HepG2 (cell line): ENCODE measurements around the gene XPO5. TPM values are rescaled to one million over a fixed set of nuclear protein-coding genes. Genes with fewer than 3 reads are reported as not detected.

Experiments
- FIP1L1 ChIP-seq: fragments of 200-400 bp; formaldehyde crosslinking; IDR thresholded peaks from 2 replicates; pipeline ENCODE4 v1.6.1; 2018; ENCODE audit warnings: low read depth, mild to moderate bottlenecking, low read length, moderate library complexity, borderline replicate concordance; ENCODE audit not compliant: insufficient read depth
- HNF4A ChIP-seq: sonication (generic); formaldehyde crosslinking; IDR thresholded peaks from 2 replicates; pipeline ENCODE4 v1.4.0; 2020; ENCODE audit warnings: missing genetic modification reagents
- RBM39 ChIP-seq: fragments of 200-400 bp; formaldehyde crosslinking; IDR thresholded peaks from one replicate; pipeline ENCODE4 v1.6.1; 2018; ENCODE audit warnings: antibody characterized with exemption, mild to moderate bottlenecking, low read depth, low read length; ENCODE audit not compliant: poor library complexity, severe bottlenecking
- SP5 ChIP-seq: IDR thresholded peaks from 2 replicates; pipeline ENCODE4 v1.6.1; 2016; ENCODE audit warnings: low read depth, borderline replicate concordance
- ZBTB38 ChIP-seq: sonication (generic); formaldehyde crosslinking; IDR thresholded peaks from 2 replicates; pipeline ENCODE4 v1.5.1; 2020; ENCODE audit warnings: mild to moderate bottlenecking, missing genetic modification reagents
- ZNF230 ChIP-seq: sonication (generic); formaldehyde crosslinking; IDR thresholded peaks from 2 replicates; pipeline ENCODE4 v1.4.0; 2020; ENCODE audit warnings: mild to moderate bottlenecking, missing genetic modification reagents
- ZNF34 ChIP-seq: sonication (generic); formaldehyde crosslinking; IDR thresholded peaks from 2 replicates; pipeline ENCODE4 v1.4.0; 2020; ENCODE audit warnings: mild to moderate bottlenecking, missing genetic modification reagents, borderline replicate concordance
- ZNF572 ChIP-seq: sonication (generic); formaldehyde crosslinking; IDR thresholded peaks from 2 replicates; pipeline ENCODE4 v1.5.1; 2020; ENCODE audit warnings: mild to moderate bottlenecking, missing genetic modification reagents
- ZNF607 ChIP-seq: sonication (generic); formaldehyde crosslinking; IDR thresholded peaks from 2 replicates; pipeline ENCODE4 v1.5.1; 2020; ENCODE audit warnings: missing genetic modification reagents, mild to moderate bottlenecking, borderline replicate concordance
- ZNF777 ChIP-seq: sonication (generic); formaldehyde crosslinking; IDR thresholded peaks from 2 replicates; pipeline ENCODE4 v1.4.0; 2020; ENCODE audit warnings: missing genetic modification reagents
- ZNF816 ChIP-seq: sonication (generic); formaldehyde crosslinking; IDR thresholded peaks from 2 replicates; pipeline ENCODE4 v1.8.0; 2022; ENCODE audit warnings: missing genetic modification reagents, mild to moderate bottlenecking, borderline replicate concordance
- ZSCAN29 ChIP-seq: sonication (generic); formaldehyde crosslinking; conservative IDR thresholded peaks from 2 replicates; pipeline ENCODE4 v1.4.0; 2020; ENCODE audit warnings: mild to moderate bottlenecking, missing genetic modification reagents
- polyA plus RNA-seq, 8 experiments: library from polyadenylated mRNA; depleted of rRNA in 3 of 8; stranded (reverse) in 7 of 8; unstranded in 1 of 8; fragments of >200 nt; fragmentation: Illumina TruSeq in 4 of 8; extraction: Trizol in 4 of 8; gene quantifications; 2 replicates each; pipeline versions ENCODE4 v1.2.1 to v1.2.3, GENCODE V29; 2011 to 2016; ENCODE audit warnings: low read depth in 4 of 8, missing spikeins in 1 of 8, mixed read lengths in 1 of 8; ENCODE audit not compliant: insufficient read depth in 1 of 8
- total RNA-seq, 5 experiments: library from RNA; depleted of rRNA; stranded (reverse); fragments of >200 nt; fragmentation: Illumina TruSeq; extraction: Trizol; gene quantifications; 2 replicates each; pipeline ENCODE4 v1.2.3, GENCODE V29; 2016; ENCODE audit warnings: low read depth in 1 of 5
- TF ChIP-seq, protein P1 (sequence below), 2 experiments: sonication (generic) in 1 of 2; formaldehyde crosslinking in 1 of 2; IDR thresholded peaks; 2 replicates each; pipeline versions ENCODE4 v1.4.0 to v1.6.1; 2018 to 2020; ENCODE audit warnings: missing genetic modification reagents in 2 of 2, borderline replicate concordance in 1 of 2, low read depth in 1 of 2, mild to moderate bottlenecking in 1 of 2, missing biosample characterization in 1 of 2
- TF ChIP-seq, protein P2 (sequence below): sonication (generic); formaldehyde crosslinking; IDR thresholded peaks from 2 replicates; pipeline ENCODE4 v1.4.0; 2020; ENCODE audit warnings: missing genetic modification reagents
- TF ChIP-seq, protein P3 (sequence below): sonication (generic); formaldehyde crosslinking; conservative IDR thresholded peaks from 2 replicates; pipeline ENCODE4 v1.8.0; 2022; ENCODE audit warnings: mild to moderate bottlenecking, moderate library complexity, missing genetic modification reagents

The XPO5 gene
- total and polyA plus RNA-seq, 2 of the 13 experiments (the other 11 are each of a cell fraction or from before 2014, with no cell fraction given) = 52.2 to 68.0 TPM

DNA sequence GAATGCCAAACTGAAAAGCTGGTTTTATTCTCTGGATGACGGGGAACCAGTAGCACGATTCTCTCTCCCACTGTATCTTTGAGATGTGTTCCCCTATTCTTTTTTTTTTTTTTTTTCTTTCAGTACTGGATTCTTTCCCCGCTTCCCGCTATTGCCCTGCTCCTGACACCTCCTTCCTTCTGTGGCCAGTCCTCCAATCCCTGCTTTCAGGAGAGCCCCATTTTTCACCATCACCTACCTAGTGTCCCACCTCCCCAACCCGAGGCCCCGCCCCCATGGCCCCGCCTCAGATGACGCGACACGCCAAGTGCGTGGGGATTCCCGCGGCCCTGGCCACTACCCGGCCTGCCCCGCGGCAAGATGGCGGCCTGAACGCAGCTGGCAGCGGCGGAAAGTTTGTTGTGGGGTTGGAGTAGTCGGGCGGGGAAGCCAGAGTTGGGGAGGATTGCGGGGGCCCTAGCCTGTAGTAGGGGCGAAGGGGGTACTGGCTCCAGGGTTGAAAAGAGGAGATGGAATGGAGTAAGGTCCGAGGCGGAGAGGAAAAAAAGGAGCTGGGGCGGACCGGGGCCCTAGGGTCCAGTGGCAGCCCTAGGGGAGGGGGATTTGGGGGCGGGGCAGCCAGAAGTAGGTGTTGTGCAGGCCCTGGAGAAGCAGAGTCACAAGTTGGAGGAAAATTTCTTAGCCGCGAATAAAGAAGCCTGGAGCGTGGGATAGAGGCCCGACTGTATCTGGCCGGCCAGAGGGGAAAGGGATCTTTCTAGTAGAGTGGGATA is 98.4 kb downstream of the XPO5 start, which contains the start of gene TJAP1 (continued):
- TF ChIP-seq ZNF34 (CRISPR knock-in tag) (0 out of 2 replicates have a peak, but pooled peaks have one; percentile 88), ZNF607 (CRISPR knock-in tag) (peak; percentile 83), HNF4A (CRISPR knock-in tag) (no peak), SP5 (CRISPR knock-in tag) (peak; percentile 63; the same call in 1 of the 2 replicates), FIP1L1 (no peak), ZNF230 (CRISPR knock-in tag) (peak; percentile 79; the same call in 1 of the 2 replicates), ZSCAN29 (0 out of 2 replicates have a peak, but pooled peaks have one; percentile 62), ZNF816 (peak; percentile 75; the same call in 1 of the 2 replicates), RBM39 (peak; percentile 56), ZNF572 (CRISPR knock-in tag) (0 out of 2 replicates have a peak, but pooled peaks have one; percentile 30), ZBTB38 (CRISPR knock-in tag) (peak; percentile 79), ZNF777 (CRISPR knock-in tag) (no peak)
- TF ChIP-seq, protein P1, sequence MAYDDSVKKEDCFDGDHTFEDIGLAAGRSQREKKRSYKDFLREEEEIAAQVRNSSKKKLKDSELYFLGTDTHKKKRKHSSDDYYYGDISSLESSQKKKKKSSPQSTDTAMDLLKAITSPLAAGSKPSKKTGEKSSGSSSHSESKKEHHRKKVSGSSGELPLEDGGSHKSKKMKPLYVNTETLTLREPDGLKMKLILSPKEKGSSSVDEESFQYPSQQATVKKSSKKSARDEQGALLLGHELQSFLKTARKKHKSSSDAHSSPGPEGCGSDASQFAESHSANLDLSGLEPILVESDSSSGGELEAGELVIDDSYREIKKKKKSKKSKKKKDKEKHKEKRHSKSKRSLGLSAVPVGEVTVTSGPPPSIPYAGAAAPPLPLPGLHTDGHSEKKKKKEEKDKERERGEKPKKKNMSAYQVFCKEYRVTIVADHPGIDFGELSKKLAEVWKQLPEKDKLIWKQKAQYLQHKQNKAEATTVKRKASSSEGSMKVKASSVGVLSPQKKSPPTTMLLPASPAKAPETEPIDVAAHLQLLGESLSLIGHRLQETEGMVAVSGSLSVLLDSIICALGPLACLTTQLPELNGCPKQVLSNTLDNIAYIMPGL (CRISPR knock-in tag; IDR thresholded peaks at IDR 0.05; ENCODE audit: borderline replicate concordance in 1 of 2, low read depth in 1 of 2) = peak; percentile 69 to 78; a peak in 2 of 4 replicates
- TF ChIP-seq, protein P2, sequence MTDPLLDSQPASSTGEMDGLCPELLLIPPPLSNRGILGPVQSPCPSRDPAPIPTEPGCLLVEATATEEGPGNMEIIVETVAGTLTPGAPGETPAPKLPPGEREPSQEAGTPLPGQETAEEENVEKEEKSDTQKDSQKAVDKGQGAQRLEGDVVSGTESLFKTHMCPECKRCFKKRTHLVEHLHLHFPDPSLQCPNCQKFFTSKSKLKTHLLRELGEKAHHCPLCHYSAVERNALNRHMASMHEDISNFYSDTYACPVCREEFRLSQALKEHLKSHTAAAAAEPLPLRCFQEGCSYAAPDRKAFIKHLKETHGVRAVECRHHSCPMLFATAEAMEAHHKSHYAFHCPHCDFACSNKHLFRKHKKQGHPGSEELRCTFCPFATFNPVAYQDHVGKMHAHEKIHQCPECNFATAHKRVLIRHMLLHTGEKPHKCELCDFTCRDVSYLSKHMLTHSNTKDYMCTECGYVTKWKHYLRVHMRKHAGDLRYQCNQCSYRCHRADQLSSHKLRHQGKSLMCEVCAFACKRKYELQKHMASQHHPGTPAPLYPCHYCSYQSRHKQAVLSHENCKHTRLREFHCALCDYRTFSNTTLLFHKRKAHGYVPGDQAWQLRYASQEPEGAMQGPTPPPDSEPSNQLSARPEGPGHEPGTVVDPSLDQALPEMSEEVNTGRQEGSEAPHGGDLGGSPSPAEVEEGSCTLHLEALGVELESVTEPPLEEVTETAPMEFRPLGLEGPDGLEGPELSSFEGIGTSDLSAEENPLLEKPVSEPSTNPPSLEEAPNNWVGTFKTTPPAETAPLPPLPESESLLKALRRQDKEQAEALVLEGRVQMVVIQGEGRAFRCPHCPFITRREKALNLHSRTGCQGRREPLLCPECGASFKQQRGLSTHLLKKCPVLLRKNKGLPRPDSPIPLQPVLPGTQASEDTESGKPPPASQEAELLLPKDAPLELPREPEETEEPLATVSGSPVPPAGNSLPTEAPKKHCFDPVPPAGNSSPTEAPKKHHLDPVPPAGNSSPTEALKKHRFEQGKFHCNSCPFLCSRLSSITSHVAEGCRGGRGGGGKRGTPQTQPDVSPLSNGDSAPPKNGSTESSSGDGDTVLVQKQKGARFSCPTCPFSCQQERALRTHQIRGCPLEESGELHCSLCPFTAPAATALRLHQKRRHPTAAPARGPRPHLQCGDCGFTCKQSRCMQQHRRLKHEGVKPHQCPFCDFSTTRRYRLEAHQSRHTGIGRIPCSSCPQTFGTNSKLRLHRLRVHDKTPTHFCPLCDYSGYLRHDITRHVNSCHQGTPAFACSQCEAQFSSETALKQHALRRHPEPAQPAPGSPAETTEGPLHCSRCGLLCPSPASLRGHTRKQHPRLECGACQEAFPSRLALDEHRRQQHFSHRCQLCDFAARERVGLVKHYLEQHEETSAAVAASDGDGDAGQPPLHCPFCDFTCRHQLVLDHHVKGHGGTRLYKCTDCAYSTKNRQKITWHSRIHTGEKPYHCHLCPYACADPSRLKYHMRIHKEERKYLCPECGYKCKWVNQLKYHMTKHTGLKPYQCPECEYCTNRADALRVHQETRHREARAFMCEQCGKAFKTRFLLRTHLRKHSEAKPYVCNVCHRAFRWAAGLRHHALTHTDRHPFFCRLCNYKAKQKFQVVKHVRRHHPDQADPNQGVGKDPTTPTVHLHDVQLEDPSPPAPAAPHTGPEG (CRISPR knock-in tag) = no peak
- TF ChIP-seq, protein P3, sequence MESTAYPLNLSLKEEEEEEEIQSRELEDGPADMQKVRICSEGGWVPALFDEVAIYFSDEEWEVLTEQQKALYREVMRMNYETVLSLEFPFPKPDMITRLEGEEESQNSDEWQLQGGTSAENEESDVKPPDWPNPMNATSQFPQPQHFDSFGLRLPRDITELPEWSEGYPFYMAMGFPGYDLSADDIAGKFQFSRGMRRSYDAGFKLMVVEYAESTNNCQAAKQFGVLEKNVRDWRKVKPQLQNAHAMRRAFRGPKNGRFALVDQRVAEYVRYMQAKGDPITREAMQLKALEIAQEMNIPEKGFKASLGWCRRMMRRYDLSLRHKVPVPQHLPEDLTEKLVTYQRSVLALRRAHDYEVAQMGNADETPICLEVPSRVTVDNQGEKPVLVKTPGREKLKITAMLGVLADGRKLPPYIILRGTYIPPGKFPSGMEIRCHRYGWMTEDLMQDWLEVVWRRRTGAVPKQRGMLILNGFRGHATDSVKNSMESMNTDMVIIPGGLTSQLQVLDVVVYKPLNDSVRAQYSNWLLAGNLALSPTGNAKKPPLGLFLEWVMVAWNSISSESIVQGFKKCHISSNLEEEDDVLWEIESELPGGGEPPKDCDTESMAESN (CRISPR knock-in tag) = peak; percentile 73; the same call in 1 of the 2 replicates
